GM13977 (cell line): Measurements from ENCODE around the gene C6orf120.

Experiments
- DNase-seq: peaks from one replicate; pipeline ENCODE4 v3.0.0; 2012; ENCODE audit warnings: low spot score
- in situ Hi-C: fragments of 300-500 bp; cut with MboI; formaldehyde crosslinking; loops from one replicate; pipeline ENCODE4 v1.12.0; 2022; ENCODE audit warnings: low sequenced_read_pairs, low pct_unique_long_range_greater_than_20kb, mixed read lengths, inconsistent platforms; ENCODE audit not compliant: unreplicated experiment
- TF ChIP-seq, protein P1 (sequence below): IDR thresholded peaks from 2 replicates; pipeline ENCODE4 v1.5.1; 2012; ENCODE audit warnings: mild to moderate bottlenecking, control low read depth; ENCODE audit not compliant: insufficient read depth; ENCODE audit errors: extremely low read depth, missing control alignments

The C6orf120 gene

GRCh38 chr6:169709293-169709692, 7.4 kb downstream of the C6orf120 start:
- in situ Hi-C loops, result no loop called here
- TF ChIP-seq, protein P1, sequence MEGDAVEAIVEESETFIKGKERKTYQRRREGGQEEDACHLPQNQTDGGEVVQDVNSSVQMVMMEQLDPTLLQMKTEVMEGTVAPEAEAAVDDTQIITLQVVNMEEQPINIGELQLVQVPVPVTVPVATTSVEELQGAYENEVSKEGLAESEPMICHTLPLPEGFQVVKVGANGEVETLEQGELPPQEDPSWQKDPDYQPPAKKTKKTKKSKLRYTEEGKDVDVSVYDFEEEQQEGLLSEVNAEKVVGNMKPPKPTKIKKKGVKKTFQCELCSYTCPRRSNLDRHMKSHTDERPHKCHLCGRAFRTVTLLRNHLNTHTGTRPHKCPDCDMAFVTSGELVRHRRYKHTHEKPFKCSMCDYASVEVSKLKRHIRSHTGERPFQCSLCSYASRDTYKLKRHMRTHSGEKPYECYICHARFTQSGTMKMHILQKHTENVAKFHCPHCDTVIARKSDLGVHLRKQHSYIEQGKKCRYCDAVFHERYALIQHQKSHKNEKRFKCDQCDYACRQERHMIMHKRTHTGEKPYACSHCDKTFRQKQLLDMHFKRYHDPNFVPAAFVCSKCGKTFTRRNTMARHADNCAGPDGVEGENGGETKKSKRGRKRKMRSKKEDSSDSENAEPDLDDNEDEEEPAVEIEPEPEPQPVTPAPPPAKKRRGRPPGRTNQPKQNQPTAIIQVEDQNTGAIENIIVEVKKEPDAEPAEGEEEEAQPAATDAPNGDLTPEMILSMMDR, result no peak
- DNase-seq, result no peak

GRCh38 chr6:169710009-169710408, 8.1 kb downstream of the C6orf120 start:
- no peak for DNase-seq
- in situ Hi-C loops, result no loop called here
- TF ChIP-seq, protein P1, result no peak

DNA sequence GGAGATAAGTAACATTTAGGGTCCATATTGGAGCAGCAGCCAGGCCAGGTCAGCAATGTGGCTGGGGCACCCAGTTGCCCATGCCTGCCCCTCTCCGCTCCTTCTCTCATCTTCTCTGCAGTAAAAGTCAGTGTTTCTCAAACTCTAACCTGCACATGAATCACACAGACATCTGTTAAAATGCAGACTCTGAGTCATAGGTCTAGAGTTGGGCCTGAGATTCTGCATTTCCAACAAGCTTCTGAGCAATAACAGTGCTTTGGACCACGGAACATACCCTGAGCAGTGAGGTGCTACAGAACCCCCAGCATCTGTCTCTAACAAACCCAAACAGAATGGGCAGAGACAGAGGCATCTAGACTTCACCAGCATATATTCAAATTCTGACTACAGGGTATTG, 12.3 kb downstream of the C6orf120 start:
- in situ Hi-C loops, result no loop called here
- TF ChIP-seq, protein P1, result no peak
- DNase-seq, result no peak

DNA sequence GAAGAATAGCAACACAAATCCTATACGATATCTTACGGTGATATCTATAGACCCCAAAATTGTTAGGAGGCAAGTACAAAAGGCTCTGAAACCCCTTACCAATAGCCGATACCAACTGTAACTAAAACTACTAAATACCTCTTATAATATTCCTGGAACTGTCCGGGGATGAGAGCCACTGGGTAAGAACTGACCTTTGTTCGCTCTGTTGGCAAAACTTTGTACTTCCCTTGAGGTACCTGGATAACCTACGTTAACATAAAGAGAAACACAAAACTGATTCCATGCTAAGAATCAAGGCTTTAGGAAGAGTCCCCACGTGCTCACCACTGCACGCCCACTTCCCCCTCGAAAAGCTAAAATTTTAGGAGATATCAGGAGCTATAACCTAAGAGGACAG, 12.7 kb downstream of the C6orf120 start:
- in situ Hi-C loops, result no loop called here
- DNase-seq, result no peak
- TF ChIP-seq, protein P1, result no peak

GRCh38 chr6:169719117-169719516, 17.2 kb downstream of the C6orf120 start:
- in situ Hi-C loops, result no loop called here
- DNase-seq, result no peak
- TF ChIP-seq, protein P1, result no peak

DNA sequence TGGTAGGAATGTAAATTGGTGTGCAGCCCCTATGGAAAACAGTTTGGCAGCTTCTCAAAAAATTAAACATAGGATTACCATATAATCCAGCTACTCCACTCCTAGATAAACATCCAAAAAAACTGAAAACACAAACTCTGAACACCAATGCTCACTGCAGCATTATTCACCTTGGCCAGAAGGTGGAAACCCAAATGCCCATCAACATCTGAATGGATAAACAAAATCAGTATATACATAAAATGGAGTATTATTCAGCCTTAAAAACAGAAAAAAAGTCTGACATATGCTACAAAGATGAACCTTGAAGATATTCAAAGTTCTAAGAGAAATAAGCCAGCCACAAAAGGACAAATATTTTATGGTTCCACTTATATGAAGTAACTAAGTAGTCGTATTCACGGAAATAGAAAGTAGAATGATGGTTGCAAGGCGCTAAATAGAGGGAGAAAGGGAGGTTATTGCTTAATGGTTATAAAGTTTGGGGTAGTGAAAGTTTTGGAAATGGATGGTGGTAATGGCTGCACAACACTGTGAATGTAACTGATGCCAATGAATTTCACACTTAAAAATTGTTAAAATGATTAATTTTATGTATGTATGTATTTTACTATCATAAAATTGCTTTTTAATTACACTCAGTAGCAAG, 18.4 kb downstream of the C6orf120 start:
- no peak for DNase-seq
- in situ Hi-C loops, result no loop called here
- TF ChIP-seq, protein P1, result no peak
